Liver (tissue), 9 donors: Measurements from ENCODE around the gene SCN2A. TPM values are rescaled to one million over a fixed set of nuclear protein-coding genes. Genes with fewer than 3 reads are reported as not detected.

Experiments
- DNase-seq: peaks from one replicate; pipeline ENCODE4 v3.0.0-alpha.2; 2017; ENCODE audit warnings: low spot score
- H3K27ac ChIP-seq, 2 donors: one replicate each; pipeline ENCODE4 v1.7.0; 2013; ENCODE audit warnings: inconsistent platforms in 2 of 2, low read length in 2 of 2, control low read depth in 1 of 2, low read depth in 1 of 2, mild to moderate bottlenecking in 1 of 2
- H3K27me3 ChIP-seq, 4 donors: one replicate each; pipeline versions ENCODE4 v1.6.1 to v1.7.0; 2013; ENCODE audit warnings: low read length in 3 of 4, inconsistent platforms in 1 of 4, mild to moderate bottlenecking in 1 of 4, moderate library complexity in 1 of 4; ENCODE audit not compliant: control insufficient read depth in 4 of 4, insufficient read depth in 4 of 4
- H3K36me3 ChIP-seq, 4 donors: one replicate each; pipeline versions ENCODE4 v1.6.1 to v1.7.0; 2013; ENCODE audit warnings: low read length in 3 of 4, mild to moderate bottlenecking in 3 of 4, low read depth in 1 of 4, moderate library complexity in 1 of 4; ENCODE audit not compliant: control insufficient read depth in 4 of 4, insufficient read depth in 3 of 4
- H3K4me1 ChIP-seq, 4 donors: one replicate each; pipeline versions ENCODE4 v1.6.1 to v1.7.0; 2013; ENCODE audit warnings: low read length in 3 of 4, mild to moderate bottlenecking in 3 of 4, moderate library complexity in 1 of 4; ENCODE audit not compliant: control insufficient read depth in 4 of 4, insufficient read depth in 4 of 4
- H3K4me3 ChIP-seq, 3 donors: one replicate each; pipeline versions ENCODE4 v1.6.1 to v1.7.0; 2013; ENCODE audit warnings: low read length in 3 of 3, control low read depth in 1 of 3, low read depth in 1 of 3, mild to moderate bottlenecking in 1 of 3
- H3K9ac ChIP-seq, 2 donors: one replicate each; pipeline ENCODE4 v1.7.0; 2013; ENCODE audit warnings: low read length in 2 of 2, mild to moderate bottlenecking in 2 of 2, moderate library complexity in 2 of 2, control low read depth in 1 of 2, low read depth in 1 of 2
- H3K9me3 ChIP-seq, 4 donors: one replicate each; pipeline versions ENCODE4 v1.6.1 to v1.7.0; 2013; ENCODE audit warnings: low read length in 3 of 4; ENCODE audit not compliant: control insufficient read depth in 4 of 4
- EGR1 ChIP-seq, 2 donors: IDR thresholded peaks; 2 replicates each; pipeline ENCODE4 v1.6.1; 2016 to 2018; ENCODE audit warnings: antibody characterized with exemption in 2 of 2, low read depth in 2 of 2
- FOXA1 ChIP-seq: IDR thresholded peaks from 2 replicates; pipeline ENCODE4 v1.6.1; 2016; ENCODE audit warnings: antibody characterized with exemption
- FOXA2 ChIP-seq: IDR thresholded peaks from 2 replicates; pipeline ENCODE4 v1.6.1; 2016; ENCODE audit warnings: antibody characterized with exemption
- GABPA ChIP-seq, 2 donors: IDR thresholded peaks in 1 of 2; conservative IDR thresholded peaks in 1 of 2; 2 replicates each; pipeline ENCODE4 v1.6.1; 2016; ENCODE audit warnings: antibody characterized with exemption in 2 of 2, mild to moderate bottlenecking in 1 of 2, moderate library complexity in 1 of 2
- HNF4A ChIP-seq, 2 donors: conservative IDR thresholded peaks; 2 replicates each; pipeline ENCODE4 v1.6.1; 2016; ENCODE audit warnings: antibody characterized with exemption in 2 of 2, mild to moderate bottlenecking in 2 of 2
- HNF4G ChIP-seq: IDR thresholded peaks from 2 replicates; pipeline ENCODE4 v1.6.1; 2016; ENCODE audit warnings: antibody characterized with exemption
- JUND ChIP-seq, 2 donors: IDR thresholded peaks; 2 replicates each; pipeline ENCODE4 v1.6.1; 2016; ENCODE audit warnings: antibody characterized with exemption in 2 of 2
- NR2F2 ChIP-seq: IDR thresholded peaks from 2 replicates; pipeline ENCODE4 v1.6.1; 2016; ENCODE audit warnings: antibody characterized with exemption
- RAD21 ChIP-seq, 2 donors: IDR thresholded peaks; 2 replicates each; pipeline ENCODE4 v1.6.1; 2016; ENCODE audit warnings: antibody characterized with exemption in 2 of 2, mild to moderate bottlenecking in 2 of 2
- RXRA ChIP-seq, 2 donors: IDR thresholded peaks; 2 replicates each; pipeline ENCODE4 v1.6.1; 2017 to 2018; ENCODE audit warnings: antibody characterized with exemption in 2 of 2, mild to moderate bottlenecking in 1 of 2
- SP1 ChIP-seq: IDR thresholded peaks from 2 replicates; pipeline ENCODE4 v1.6.1; 2018; ENCODE audit warnings: antibody characterized with exemption, mild to moderate bottlenecking
- TAF1 ChIP-seq: conservative IDR thresholded peaks from 2 replicates; pipeline ENCODE4 v1.6.1; 2016; ENCODE audit warnings: antibody characterized with exemption, mild to moderate bottlenecking
- YY1 ChIP-seq: IDR thresholded peaks from 2 replicates; pipeline ENCODE4 v1.6.1; 2016; ENCODE audit warnings: antibody characterized with exemption, mild to moderate bottlenecking
- WGBS: extraction: QIAGEN DNeasy Blood & Tissue Kit; methylation state at CpG from one replicate; pipeline ENCODE4 v1.1.7; 2013; 5-methylcytosine and 5-hydroxymethylcytosine counted together
- polyA plus RNA-seq, 2 donors: library from polyadenylated mRNA; stranded (reverse) in 1 of 2; unstranded in 1 of 2; fragments of 200-250 nt in 1 of 2; fragments of >200 nt in 1 of 2; fragmentation: Nextera tagmentation in 1 of 2; extraction: Ambion mirVana in 1 of 2; gene quantifications; one replicate each; pipeline versions ENCODE4 v1.2.1 to v1.2.3, GENCODE V29; 2013 to 2015
- total RNA-seq, 2 donors: library from RNA; depleted of rRNA; stranded (reverse); fragments of >200 nt; gene quantifications; one replicate each; pipeline ENCODE4 v1.2.3, GENCODE V29; 2014
- TF ChIP-seq, protein P1 (sequence below): fragments of 150-350 bp; IDR thresholded peaks from 2 replicates; pipeline ENCODE4 v1.5.1; 2017; ENCODE audit warnings: improper control_type of control experiment, low read depth, low read length; ENCODE audit not compliant: missing input control
- TF ChIP-seq, protein P2 (sequence below): IDR thresholded peaks from 2 replicates; pipeline ENCODE4 v1.6.1; 2016; ENCODE audit warnings: antibody characterized with exemption
- TF ChIP-seq, protein P3 (sequence below): IDR thresholded peaks from 2 replicates; pipeline ENCODE4 v1.6.1; 2016; ENCODE audit warnings: antibody characterized with exemption, mild to moderate bottlenecking
- TF ChIP-seq, protein P4 (sequence below): IDR thresholded peaks from 2 replicates; pipeline ENCODE4 v1.6.1; 2016; ENCODE audit warnings: antibody characterized with exemption
- TF ChIP-seq, protein P5 (sequence below): IDR thresholded peaks from 2 replicates; pipeline ENCODE4 v1.6.1; 2016; ENCODE audit warnings: antibody characterized with exemption
- donor health status: healthy.
- donor health status: healthy.
- donor health status: healthy.
- donor health status: healthy.
- donor health status: healthy.

SCN2A gene
- total and polyA plus RNA-seq, 4 donors = 0.01 to 0.33 (median 0.05) TPM

DNA sequence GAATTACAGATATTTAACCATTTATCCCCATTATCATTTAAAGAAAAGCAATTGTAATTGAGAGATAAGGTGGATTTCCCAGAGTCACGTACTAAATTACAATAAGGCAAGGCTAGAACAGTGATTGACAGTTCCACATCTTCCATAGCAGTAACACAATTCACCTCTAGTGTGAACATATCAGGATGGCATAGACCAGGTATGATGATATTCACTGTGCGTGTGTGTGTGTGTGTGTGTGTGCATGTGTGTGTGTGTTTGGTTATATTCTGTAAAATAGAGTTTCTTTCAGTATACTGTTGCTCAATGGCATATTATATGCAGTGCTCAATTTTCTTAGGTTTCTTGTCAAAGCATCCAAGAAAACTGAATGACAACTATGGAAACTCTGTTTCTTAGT, 1.7 kb downstream of the SCN2A start:
- no peaks in the 10 kb centered on the region for H3K9me3 ChIP-seq
- TF ChIP-seq SP1 (no peak), NR2F2 (no peak), TAF1 (no peak), JUND (IDR thresholded peaks at IDR 0.05) (no peak), HNF4G (no peak), RAD21 (IDR thresholded peaks at IDR 0.05) (no peak), RXRA (IDR thresholded peaks at IDR 0.05) (no peak), YY1 (no peak), HNF4A (conservative IDR thresholded peaks at IDR 0.05) (no peak), EGR1 (IDR thresholded peaks at IDR 0.05; ENCODE audit: low read depth in 2 of 2) (no peak), FOXA2 (no peak), GABPA (IDR thresholded peaks at IDR 0.05 in 1 of 2, conservative IDR thresholded peaks at IDR 0.05 in 1 of 2) (no peak), FOXA1 (no peak)
- TF ChIP-seq, protein P1, sequence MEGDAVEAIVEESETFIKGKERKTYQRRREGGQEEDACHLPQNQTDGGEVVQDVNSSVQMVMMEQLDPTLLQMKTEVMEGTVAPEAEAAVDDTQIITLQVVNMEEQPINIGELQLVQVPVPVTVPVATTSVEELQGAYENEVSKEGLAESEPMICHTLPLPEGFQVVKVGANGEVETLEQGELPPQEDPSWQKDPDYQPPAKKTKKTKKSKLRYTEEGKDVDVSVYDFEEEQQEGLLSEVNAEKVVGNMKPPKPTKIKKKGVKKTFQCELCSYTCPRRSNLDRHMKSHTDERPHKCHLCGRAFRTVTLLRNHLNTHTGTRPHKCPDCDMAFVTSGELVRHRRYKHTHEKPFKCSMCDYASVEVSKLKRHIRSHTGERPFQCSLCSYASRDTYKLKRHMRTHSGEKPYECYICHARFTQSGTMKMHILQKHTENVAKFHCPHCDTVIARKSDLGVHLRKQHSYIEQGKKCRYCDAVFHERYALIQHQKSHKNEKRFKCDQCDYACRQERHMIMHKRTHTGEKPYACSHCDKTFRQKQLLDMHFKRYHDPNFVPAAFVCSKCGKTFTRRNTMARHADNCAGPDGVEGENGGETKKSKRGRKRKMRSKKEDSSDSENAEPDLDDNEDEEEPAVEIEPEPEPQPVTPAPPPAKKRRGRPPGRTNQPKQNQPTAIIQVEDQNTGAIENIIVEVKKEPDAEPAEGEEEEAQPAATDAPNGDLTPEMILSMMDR = no peak
- TF ChIP-seq, protein P2, sequence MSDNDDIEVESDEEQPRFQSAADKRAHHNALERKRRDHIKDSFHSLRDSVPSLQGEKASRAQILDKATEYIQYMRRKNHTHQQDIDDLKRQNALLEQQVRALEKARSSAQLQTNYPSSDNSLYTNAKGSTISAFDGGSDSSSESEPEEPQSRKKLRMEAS = no peak
- TF ChIP-seq, protein P3, sequence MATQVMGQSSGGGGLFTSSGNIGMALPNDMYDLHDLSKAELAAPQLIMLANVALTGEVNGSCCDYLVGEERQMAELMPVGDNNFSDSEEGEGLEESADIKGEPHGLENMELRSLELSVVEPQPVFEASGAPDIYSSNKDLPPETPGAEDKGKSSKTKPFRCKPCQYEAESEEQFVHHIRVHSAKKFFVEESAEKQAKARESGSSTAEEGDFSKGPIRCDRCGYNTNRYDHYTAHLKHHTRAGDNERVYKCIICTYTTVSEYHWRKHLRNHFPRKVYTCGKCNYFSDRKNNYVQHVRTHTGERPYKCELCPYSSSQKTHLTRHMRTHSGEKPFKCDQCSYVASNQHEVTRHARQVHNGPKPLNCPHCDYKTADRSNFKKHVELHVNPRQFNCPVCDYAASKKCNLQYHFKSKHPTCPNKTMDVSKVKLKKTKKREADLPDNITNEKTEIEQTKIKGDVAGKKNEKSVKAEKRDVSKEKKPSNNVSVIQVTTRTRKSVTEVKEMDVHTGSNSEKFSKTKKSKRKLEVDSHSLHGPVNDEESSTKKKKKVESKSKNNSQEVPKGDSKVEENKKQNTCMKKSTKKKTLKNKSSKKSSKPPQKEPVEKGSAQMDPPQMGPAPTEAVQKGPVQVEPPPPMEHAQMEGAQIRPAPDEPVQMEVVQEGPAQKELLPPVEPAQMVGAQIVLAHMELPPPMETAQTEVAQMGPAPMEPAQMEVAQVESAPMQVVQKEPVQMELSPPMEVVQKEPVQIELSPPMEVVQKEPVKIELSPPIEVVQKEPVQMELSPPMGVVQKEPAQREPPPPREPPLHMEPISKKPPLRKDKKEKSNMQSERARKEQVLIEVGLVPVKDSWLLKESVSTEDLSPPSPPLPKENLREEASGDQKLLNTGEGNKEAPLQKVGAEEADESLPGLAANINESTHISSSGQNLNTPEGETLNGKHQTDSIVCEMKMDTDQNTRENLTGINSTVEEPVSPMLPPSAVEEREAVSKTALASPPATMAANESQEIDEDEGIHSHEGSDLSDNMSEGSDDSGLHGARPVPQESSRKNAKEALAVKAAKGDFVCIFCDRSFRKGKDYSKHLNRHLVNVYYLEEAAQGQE = no peak
- TF ChIP-seq, protein P4, sequence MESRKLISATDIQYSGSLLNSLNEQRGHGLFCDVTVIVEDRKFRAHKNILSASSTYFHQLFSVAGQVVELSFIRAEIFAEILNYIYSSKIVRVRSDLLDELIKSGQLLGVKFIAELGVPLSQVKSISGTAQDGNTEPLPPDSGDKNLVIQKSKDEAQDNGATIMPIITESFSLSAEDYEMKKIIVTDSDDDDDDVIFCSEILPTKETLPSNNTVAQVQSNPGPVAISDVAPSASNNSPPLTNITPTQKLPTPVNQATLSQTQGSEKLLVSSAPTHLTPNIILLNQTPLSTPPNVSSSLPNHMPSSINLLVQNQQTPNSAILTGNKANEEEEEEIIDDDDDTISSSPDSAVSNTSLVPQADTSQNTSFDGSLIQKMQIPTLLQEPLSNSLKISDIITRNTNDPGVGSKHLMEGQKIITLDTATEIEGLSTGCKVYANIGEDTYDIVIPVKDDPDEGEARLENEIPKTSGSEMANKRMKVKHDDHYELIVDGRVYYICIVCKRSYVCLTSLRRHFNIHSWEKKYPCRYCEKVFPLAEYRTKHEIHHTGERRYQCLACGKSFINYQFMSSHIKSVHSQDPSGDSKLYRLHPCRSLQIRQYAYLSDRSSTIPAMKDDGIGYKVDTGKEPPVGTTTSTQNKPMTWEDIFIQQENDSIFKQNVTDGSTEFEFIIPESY = no peak
- TF ChIP-seq, protein P5, sequence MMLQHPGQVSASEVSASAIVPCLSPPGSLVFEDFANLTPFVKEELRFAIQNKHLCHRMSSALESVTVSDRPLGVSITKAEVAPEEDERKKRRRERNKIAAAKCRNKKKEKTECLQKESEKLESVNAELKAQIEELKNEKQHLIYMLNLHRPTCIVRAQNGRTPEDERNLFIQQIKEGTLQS = no peak
- no peaks in the 10 kb centered on the region for H3K36me3 ChIP-seq
- H3K27me3 ChIP-seq = no peaks in the 10 kb centered on the region
- no peaks in the 10 kb centered on the region for H3K4me1 ChIP-seq
- no peak overlapping the region for H3K9ac ChIP-seq
- no peak for DNase-seq
- 78% methylated on average over 2 of the region's 2 CpGs for WGBS
- H3K4me3 ChIP-seq = no peak overlapping the region
- H3K27ac ChIP-seq = no peak overlapping the region
